GM21447 (cell line): ENCODE results near the gene ADAMTS3.
"Not testable (repeated sequence)": the region's sequence is repeated elsewhere in the genome, so short reads cannot be mapped to it uniquely, and the experiment has no call there.

Experiments
- ATAC-seq: cut with Tn5 transposase; IDR thresholded peaks from one replicate; pipeline ENCODE4 v1.9.1; 2021; ENCODE audit not compliant: unreplicated experiment

The ADAMTS3 gene

GRCh38 chr4:72553540-72554337 lies 15.3 kb downstream of the ADAMTS3 start:
- ATAC-seq: no peak

DNA sequence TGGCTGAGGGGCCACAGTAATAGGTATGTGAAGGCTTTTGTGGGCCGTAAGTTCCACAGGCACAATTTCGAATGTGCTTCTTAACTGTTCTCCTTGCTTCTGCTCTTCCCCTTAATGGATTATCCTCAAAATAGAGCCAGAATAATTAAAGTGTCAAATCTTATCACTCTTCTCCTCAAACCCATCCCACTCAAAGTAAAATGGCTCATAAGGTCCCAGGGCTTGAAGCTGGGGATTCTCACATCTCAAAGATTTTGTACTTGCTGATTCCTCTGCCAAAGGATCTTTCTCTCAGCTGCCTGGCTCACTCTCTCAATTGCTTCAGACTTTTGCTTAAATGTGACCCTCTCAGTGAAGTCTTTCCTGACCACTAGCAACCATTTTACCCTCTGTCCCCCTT lies 16.6 kb downstream of the ADAMTS3 start:
- no peak for ATAC-seq

- no peak for ATAC-seq
Measured at GRCh38 chr4:72546456-72546855, 22.6 kb downstream of the ADAMTS3 start.

DNA sequence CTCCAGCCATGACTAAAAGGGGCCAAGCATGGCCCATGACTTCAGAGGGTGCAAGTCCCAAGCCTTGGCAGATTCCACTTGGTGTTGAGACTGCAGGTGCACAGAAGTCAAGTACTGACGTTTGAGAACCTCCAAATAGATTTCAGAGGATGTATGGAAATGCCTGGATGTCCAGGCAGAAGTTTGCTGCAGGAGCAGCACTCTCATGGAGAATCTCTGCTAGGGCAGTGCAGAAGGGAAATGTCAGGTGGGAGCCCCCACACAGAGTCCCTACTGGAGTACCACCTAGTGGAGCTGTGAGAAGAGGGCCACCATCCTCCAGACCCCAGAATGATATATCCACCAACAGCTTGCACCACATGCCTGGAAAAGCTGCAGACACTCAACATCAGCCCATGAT lies 28.3 kb downstream of the ADAMTS3 start:
- ATAC-seq: not testable (repeated sequence)

- ATAC-seq: no peak
Measured at GRCh38 chr4:72538006-72538405, 31.0 kb downstream of the ADAMTS3 start.

DNA sequence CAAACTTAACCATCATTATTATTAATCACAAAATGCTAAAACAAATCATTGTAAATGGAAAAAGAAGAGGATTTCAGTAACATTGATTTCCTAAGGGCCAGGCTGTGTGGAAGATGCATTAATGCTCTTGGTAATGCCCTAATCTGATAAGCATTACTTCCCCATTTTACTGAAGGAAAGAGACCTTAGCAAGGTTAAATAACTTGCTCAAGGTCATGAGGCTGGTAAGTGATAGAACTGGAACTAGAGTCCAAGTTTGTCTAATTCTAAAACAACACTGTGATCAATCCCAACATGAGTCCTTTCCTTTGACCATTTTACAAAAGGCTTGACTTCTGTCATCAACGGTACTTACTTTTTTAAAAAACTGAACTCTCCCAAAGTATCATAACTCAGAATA lies 32.6 kb downstream of the ADAMTS3 start:
- no peak for ATAC-seq

DNA sequence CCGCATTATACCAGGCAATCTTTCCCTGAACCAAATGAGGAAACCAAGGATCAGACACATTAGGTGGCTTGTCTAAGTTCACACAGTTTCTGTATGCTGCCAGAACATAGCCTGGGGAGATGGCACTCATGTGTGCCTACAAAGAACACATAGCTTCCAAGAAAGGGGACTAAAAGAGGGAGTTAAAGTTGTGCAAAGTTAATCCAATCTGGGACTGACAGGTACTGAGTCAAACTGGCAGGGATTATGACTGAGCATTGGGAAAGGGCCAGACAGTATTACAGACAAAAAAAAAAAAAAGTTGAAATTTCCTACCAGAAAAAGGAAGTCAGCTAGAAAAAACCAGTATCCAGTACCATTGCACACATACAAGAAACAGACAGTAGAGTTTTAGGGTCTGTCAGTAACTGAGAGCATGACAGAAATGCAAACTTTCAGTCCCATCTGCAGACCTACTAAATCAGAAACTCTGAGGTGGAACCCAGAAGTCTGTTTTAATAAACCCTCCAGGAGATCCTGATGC lies 37.2 kb downstream of the ADAMTS3 start:
- ATAC-seq: no peak

DNA sequence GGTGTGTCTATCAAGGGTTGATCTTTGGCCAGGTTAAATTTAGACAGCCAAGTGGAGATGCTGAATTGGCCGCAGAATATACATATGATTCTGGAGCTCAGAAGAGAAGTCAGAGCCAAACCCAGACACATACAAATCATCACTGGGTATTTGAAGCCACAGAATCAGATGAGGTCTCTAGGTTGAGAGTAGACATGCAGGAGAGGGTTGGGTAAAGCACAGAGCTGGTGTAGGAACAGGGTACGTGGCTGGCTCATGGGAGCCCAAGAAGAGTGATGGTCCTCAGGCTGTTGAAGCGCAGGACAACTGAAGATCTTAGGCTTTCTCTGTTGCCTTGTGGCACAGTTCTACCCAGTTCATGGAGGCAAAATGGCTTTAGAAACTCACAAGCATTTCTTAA lies 37.7 kb downstream of the ADAMTS3 start:
- ATAC-seq: no peak

GRCh38 chr4:72529148-72529822 lies 39.7 kb downstream of the ADAMTS3 start:
- ATAC-seq: no peak

DNA sequence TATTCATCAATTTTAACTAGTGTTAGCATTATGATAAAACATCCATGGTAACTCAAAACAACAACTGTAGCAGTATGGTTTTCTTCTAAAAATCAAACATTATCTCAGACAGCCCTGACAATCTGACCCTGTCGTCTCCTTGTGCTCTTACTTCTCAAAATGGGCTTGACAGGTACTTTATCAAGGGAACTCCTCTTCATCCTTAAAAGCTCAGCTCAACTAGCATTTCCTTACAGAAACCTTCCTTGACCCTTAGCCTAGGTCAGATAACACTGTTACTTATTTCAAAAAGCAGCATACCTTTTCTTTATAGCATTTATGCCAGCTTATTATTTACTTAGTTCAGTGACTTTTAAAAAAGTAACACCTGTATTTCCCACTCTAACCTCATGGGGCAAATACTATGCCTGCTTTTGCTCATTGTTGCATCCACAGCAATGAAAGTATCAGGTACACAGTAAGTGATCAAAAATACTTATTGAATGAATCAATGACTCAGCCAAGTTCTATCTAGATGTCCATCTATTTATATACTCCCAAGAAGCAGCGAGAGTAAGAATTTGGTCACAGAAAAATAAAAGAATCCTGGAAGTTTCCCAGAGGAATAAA lies 41.9 kb downstream of the ADAMTS3 start:
- no peak for ATAC-seq

- no peak for ATAC-seq
Measured at GRCh38 chr4:72525938-72526337, 43.1 kb downstream of the ADAMTS3 start.

DNA sequence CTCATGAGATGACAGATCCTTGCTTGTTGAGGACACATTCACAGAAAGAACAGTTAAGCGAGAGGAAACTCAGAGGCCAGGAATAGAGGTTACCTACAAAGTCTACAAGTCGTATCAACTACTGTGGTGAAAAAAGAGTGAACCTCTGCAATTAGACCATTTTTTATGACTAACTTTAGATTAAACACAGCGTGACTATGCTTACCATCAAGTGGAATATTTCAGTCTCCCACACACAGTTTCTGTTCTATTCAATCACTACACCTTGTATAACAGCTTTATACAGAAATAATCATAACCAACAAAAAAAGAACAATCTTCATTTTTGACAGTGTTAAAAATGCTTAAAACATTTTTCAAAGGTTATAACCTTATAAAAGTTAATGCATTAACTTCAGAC lies 46.6 kb downstream of the ADAMTS3 start:
- no peak for ATAC-seq

DNA sequence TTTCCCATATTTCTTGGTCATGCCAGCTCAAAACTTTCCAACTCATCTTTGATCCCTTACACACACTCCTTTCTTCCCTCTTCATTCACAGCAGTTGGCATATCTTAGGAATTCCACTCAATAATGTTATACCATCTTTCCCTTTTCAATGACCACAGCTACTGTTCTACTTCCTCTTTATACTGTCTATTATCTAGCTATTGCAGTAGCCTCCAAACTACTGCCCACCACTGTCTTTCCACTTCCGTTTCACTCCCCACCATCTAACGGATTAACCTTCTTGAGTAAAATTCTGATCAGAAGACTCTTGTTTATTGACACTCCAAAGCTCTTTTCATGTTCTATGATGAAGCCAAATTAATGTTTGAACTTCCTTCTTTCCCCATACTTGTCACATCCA lies 55.8 kb downstream of the ADAMTS3 start:
- no peak for ATAC-seq

GRCh38 chr4:72507860-72508419 lies 61.1 kb downstream of the ADAMTS3 start:
- no peak for ATAC-seq

- ATAC-seq: no peak
Measured at GRCh38 chr4:72507167-72507566, 61.9 kb downstream of the ADAMTS3 start.

DNA sequence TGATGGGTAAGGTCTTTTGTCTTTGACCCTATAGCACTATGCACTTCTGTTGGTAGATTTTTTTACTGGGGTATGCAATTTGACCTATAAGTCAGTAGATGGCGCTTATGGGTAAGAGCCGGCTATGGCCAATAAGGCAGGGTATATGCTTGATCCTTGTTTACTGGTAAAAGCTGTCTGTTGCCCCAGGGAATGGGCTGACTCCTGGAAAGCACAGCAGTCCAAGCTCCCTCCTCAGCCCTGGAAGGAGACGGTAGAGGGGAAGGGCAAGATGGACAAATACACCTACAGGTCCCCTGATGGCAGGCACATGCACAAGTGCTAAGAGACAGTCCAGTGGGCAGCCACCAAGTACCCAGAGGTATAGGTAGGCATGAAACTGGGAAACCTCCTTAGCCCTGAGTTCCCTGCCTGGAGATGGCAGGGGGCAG lies 63.7 kb downstream of the ADAMTS3 start:
- ATAC-seq: peak; percentile 89

DNA sequence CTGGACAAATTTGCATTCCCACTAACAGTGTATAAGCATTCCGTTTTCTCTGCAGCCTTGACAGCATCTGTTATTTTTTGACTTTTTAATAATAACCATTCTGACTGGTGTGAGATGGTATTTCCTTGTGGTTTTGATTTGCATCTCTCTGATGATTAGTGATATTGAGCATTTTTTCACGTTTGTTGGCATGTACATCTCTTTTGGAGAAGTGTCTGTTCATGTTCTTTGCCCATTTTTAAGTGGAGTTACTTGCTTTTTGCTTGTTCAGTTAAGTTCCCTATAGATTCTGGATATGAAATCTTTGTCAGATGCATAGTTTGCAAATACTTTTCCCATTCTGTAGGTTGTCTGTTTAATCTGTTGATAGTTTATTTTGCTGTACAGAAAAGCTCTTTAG lies 68.8 kb downstream of the ADAMTS3 start:
- no peak for ATAC-seq

GRCh38 chr4:72496119-72496518 lies 72.9 kb downstream of the ADAMTS3 start:
- ATAC-seq: no peak

DNA sequence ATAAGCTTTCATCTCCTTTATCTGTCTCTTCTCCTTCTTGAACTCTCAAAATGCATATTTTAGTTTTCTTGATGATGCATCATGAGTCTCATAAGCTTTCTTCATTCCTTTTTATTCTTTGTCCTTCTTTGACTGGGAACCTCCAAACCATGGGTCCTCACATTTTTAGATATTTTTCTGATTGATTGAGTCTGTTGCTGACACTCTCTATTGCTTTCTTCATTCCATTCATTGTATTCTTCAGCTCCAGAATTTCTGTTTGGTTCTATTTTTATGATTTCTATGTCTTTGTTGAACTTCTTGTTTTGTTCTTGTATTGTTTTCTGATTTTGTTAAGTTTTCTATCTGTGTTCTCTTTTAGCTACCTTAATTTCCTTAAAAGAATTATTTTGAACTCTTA lies 74.9 kb downstream of the ADAMTS3 start:
- no peak for ATAC-seq

DNA sequence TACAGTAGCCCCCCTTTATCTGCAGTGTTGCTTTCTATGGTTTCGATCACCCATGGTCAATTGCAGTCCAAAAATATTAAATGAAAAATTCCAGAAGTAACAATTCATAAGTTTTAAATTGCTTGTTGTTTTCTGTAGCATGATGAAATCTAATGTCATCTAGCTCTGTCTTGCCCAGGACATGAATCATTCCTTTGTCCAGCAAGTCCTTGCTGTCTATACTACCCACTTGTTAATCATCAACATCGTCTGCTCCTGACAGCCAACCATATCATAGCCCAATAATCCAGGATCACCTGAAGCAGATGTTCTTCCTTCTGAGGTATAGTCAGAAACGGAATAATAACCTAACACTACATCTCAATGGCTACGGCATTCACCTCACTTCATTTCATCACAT lies 79.8 kb downstream of the ADAMTS3 start:
- no peak for ATAC-seq

DNA sequence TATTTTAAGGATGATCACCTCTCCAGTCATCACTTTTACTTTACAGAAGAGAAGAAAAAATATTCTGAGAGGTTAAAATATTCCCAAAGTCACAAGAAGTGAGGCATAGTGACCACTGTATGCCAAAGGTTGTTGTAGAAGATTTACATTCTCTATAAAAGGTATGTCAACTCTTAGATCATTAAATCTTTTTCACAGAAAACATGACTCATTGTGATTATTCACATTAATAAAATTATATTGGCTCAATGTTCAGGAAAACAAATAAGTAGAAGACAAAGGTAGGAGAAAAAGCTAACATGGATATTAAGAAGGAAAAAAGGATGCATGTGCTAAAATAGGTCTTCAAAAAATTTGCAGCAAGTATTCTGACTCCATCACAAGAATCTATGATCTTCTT lies 82.0 kb downstream of the ADAMTS3 start:
- ATAC-seq: no peak

- ATAC-seq: no peak
Measured at GRCh38 chr4:72484981-72485380, 84.0 kb downstream of the ADAMTS3 start.
